ENCODE measurements around the gene PSEN1.
A peak's percentile ranks its signal among the peaks of the same experiment; 100 is the strongest.

PSEN1 gene

DNA sequence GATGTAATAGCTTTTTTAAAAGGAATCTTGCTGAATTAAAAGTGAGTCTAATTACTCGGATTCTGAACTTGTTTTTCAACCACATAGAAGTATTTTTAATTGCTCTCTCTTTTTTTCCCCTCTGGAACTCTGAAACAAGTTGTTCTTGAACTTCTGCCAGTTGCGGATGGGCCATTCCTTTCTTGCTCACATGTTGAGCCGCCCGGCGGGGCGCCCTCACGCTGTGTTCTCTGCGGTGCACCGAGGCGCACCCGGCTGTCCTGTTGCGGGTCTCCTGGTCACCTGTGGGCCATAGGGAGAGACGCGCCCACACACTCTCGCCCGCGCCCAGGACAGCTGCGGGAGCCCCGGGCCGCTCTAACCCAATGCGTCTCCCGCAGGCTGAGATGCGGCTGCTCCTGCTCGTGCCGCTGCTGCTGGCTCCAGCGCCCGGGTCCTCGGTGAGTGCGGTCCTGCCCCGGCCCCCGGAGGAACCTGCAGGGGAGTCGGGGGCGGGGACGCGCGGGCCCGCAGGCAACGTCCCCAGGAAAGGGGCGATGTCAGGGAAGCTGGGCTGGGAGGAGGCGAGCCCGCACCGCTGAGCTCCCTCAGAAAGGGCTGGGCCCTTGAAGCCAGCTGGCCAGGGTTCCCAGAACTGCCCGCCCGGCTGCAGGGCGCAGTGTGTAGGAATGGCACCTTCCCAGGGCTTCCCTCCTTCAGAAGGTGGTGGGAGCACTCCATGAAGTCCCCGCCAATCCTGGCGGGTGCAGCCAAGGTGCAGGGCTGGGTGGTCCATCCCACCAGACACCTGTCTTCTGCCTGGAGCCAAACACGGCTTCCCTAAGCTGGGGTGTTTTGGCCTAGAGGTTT is 103.3 kb downstream of the PSEN1 start:
- no peak for DNase-seq (ENCODE audit: low read depth)

DNA sequence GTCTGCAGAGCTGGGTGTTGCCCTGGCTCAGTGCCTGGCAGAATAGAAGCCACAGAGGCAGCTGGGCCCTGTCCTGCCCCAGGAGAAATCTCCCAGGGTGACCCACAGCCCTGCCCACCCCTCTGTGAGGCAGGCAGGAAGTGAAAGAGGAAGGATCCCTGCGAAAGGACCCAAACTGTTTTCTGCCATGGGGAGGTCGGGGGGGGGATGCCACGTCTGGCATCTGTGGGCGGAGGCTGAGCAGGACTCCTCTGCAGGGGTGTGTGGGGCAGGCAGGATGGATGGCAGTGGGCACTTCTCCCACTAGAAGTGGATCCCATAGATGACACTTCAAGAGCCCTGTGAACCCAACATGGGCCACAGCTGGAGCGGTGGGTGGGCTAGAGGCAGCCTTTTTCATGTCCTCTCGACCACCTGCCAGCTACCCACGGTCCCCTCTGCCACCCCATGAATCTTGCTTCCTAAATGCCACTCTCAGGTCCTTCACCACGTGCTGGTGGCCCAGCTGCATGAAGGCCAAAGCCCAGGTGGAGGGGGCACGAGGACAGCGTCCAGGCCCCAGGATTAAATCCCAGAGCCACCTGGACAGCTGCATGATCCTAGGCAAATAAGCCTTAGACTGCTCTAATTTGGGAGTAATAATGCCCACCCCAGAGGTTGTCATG is 104.6 kb downstream of the PSEN1 start:
- DNase-seq (ENCODE audit: low read depth), result no peak

DNA sequence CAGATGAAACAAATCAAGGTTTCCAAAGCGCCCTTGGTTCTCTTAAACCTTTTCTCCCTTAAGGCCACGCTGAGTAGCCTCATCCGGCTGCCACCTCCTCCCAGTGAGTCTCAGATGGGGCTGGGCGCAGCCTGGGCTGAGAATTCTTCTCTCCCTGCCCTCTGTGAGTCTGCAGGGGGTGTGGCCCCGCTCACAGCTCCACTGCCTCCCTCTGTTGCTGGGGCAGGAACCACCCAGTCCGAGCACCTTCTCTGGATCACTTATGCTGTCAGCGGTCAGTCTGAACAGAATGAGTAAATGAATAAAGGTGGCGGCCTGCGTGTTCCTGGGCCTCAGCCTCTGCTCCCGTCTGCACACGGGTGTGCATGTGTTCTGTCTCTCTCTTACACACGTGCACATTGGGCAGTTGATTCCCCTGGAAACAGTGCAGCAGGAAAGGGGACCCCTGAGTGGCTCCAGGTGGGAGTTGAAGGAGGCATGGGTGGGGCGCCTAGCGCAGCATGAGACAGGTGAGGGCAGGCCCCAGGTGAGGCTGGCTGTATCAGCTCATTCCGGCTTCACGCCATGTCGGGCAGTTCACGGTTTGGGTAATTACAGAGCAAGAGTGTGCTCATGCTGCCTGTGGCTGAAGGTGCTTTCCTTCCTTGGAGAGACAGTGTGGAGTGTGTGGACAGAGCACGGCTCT is 105.3 kb downstream of the PSEN1 start:
- DNase-seq (ENCODE audit: low read depth), result no peak

DNA sequence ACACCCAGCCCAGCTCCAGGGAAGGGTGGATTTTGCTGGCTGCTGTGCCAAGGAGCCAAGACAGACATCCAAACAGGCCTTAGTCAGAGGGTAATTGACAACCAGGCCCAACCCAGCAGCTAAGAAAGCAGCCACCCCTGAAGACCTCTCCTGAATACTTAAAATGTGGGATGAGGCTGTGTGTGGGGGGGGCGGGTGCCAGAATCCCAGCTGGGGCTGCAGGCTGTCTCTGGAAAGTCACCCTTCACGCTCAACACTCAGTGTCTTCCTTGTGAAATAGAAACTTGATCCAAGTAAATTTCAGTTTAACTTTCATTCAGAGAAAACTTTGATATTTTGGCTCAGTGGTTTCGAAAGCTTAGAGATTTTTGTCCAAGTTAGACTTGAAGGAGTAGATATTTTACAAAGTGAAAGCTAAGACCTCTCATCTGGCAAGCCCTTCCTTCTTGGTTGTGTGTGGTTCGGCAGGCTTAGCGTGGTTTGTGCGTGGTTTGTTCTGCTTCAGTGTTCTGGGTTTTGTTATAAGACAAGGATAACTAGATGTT is 106.1 kb downstream of the PSEN1 start:
- no peak for DNase-seq (ENCODE audit: low read depth)

DNA sequence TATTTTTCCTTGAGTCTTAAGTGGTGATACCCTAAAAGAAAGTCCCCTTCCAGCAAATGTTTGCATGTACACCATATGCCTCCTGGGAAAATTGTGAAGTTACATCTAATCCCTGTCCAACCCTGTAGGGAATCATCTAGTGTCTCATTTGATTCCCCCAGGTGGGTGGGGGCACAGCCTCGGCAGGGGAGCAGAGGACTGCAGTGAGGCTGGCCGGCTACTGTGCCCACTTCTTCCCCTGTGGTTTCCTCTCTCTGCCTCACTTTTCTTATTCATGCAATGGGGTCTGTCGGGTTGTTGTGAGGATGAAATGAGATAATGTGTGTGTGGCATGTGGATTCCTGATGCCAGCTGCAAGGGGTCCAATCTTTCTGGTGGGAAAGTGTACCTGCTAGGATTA is 107.0 kb downstream of the PSEN1 start:
- DNase-seq (ENCODE audit: low read depth), result no peak

DNA sequence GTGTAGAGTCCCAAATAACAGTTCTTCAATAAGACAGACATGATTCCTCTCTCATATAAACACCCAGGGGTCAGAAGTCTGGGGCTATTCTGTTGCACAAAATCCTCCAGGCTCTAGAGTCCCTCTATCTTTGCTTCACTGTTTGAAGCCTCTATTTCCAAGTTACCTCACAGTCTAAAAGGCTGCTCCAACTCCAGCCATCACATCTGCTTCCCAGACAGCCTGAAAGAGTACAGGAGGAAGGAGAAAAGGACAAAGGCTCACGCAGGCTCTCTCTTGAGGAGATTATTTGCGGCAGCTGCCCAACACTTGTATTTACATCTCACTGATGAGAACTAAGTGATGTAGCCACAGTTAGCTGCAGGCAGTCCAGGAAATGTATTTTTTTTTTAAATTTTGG is 107.4 kb downstream of the PSEN1 start:
- no peak for DNase-seq (ENCODE audit: low read depth)

DNA sequence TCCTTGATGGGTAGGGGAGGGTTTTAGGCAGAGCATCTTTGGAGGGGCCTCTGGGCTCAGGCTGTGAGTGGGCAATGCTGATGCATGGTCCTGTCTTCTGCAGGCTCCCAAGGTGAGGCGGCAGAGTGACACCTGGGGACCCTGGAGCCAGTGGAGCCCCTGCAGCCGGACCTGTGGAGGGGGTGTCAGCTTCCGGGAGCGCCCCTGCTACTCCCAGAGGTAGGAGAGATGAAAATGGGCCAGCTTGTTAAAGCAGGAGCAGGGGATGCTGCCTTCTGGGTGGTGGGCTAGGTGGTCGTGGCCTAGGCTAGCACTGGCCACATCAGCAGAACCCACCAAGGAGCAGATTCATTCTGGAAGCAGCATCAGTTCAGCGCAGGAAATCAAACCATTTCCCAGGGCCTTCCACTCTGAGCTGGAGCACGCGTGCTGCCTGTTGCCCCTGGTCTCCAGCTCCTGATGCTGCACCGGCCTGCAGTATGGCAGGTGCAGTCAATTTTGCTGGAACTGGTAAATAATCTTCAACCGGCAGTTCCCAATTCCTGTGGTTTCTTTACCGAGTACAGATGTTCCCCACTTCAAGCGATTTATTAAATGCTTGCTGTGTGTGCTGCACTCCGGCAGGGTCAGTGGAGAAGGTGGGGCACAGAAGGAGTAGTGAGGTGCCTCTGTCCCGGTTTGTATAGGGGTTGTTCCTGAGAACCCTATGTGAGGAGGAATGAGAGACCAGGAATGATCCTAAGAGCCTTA is 108.4 kb downstream of the PSEN1 start:
- DNase-seq (ENCODE audit: low read depth), result no peak

DNA sequence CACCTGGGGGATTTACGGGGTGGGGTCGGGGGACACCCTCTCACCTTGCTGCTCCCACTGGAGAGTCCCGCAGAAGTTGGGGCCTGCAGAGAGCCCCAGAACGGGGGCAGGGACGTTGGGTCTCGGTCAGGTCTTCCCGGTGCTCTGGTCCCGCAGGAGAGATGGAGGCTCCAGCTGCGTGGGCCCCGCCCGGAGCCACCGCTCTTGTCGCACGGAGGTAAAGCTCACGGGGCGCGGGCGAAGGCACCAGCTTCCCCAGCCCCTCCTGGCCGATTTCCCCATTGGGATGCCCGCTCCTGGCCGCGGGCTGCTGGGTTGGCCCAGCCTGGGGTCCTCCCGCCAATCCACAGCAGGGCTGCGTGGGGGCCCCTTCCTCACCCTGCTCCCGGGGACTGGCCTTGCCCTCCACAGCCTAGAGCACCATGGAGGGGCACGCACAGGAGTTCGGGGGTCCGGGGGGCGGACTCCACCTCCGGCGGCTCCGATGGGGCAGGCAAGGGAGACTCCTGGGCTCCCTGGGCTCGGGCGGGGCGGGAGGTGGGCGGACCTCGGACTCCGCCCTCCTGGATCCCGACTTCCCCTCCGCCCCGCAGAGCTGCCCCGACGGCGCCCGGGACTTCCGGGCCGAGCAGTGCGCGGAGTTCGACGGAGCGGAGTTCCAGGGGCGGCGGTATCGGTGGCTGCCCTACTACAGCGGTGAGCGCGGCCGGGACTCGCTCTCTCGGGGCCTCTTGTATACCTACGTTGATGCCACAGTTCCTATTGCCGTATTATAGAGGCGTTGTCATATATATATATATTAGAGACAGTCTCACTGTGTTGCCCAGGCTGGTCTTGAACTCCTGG is 109.4 kb downstream of the PSEN1 start:
- peak; percentile 9 for DNase-seq (ENCODE audit: low read depth)

DNA sequence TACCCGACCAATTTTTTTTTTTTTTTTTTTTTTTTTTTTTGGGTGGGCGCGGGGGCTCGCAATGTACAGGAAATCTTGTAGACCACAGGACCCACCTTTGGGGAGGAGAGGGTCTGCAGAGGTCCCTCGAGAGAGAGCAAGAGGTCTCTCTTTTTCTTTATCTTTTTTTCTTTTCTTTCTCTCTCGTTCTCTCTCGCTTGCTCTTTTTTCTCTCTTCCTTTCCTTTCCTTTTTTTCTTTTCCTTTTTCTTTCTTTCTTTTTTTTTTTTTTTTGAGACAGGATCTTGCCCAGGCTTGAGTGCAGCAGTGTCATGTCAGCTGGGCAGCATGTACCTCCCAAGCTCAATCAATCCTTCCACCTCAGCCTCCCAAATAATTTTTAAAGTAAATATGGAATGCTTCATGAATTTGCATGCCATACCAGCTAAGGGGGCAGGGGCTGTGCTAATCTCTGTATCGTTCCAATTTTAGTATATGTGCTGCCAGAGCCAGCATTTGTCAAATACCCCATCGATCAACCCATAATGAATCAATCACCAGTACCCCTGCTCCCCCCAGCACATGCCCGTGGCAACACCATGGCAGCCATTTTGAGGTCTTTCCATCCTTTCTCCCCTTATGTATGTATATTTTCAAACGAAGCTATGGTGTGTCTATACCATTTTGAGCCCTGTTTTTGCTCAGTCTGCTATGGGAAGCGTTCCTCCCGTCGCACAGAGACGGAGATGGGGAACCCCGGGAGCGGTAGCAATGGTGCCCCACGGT is 110.3 kb downstream of the PSEN1 start:
- DNase-seq (ENCODE audit: low read depth), result no peak

DNA sequence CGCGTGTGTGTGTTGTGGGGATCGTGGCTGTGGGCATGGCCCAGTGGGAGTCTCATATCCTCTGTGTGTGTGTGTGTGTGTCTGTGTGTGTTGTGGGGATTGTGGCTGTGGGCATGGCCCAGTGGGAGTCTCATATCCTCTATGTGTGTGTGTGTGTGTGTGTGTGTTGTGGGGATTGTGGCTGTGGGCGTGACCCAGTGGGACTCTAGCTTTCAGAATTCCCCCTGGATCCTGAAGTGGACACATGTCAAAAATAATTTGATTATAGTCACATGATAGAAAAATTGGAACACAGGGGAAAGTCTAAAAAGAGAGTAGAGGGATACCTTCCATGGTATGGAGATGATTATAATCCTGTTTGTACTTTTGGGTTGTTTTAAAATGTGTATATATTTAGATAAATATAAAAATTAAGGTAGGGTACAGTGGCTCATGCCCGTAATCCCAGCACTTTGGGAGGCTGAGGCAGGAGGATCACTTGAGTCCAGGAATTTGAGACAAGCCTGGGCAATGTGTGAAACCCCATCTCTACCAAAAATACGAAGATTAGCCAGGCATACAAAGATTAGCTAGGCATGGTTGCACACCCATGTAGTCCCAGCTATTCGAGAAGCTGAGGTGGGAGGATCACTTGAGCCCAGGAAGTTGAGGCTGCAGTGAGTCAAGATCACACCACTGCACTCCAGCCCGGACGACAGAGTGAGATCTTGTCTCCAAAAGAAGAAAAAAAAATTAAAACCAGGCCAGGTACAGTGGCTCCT is 112.0 kb downstream of the PSEN1 start:
- DNase-seq (ENCODE audit: low read depth), result no peak

DNA sequence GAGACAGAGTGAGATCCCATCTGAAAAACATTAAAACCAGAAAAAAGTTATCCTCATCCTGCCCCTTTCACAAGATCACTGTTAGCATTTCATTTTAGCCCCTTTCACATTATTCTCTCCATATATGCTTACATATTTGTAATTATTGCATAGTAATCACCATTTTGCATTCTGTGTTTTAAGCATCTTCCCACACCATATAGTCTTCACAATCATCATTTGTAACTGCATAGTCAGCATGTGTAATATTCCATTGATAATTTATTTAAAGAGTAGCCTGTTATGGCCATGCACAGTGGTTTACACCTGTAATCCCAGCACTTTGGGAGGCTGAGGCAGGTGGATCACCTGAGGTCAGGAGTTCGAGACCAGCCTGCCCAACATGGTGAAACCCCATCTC is 112.8 kb downstream of the PSEN1 start:
- no peak for DNase-seq (ENCODE audit: low read depth)

DNA sequence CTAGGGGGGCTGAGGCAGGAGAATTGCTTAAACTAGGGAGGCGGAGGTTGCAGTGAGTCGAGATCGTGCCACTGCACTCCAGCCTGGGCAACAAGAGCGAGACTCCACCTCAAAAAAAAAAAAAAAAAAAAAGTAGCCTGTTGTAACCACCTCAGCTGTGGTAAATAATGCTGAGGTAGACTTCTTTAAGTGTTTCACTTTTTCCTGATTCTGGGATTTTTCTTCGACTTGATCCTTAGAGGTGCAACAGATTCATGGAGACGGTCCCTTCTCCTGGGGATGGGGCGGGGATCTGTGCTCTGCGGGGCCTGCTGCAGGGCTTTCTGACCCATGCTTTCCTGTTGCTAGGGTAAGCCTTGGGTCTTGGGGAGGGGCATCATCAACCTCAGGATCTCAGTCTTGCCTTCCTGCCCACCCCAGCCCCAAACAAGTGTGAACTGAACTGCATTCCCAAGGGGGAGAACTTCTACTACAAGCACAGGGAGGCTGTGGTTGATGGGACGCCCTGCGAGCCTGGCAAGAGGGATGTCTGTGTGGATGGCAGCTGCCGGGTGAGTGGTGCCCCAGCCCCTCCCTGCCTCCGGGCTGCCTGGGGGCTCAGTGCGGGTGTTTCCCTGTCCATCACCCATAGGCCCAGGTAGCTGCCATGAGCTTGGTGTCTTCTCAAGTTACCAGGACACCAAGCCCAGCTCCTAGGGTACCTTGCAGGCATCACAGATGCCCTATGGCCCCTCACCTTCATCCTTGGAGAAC is 113.4 kb downstream of the PSEN1 start:
- DNase-seq (ENCODE audit: low read depth), result no peak

DNA sequence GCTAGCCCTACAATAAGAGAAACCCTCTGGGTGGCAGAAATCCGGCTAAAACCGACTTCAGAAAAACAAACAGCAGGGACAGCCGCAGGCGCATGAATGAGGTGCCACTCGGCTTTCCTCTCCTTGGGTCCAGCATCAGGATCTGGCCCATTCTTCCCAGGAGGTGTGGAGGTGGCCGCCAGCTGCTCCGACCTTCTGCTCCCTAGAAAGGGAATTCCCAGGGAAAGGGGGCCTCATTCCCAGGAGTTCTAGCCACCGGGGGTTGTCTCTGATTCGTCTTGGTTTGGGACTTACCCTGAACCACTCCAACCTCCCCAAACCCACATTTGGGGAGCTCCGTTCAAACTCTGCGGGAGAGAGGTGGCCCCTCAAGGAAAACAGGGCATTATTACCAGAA is 114.0 kb downstream of the PSEN1 start:
- DNase-seq (ENCODE audit: low read depth), result no peak

DNA sequence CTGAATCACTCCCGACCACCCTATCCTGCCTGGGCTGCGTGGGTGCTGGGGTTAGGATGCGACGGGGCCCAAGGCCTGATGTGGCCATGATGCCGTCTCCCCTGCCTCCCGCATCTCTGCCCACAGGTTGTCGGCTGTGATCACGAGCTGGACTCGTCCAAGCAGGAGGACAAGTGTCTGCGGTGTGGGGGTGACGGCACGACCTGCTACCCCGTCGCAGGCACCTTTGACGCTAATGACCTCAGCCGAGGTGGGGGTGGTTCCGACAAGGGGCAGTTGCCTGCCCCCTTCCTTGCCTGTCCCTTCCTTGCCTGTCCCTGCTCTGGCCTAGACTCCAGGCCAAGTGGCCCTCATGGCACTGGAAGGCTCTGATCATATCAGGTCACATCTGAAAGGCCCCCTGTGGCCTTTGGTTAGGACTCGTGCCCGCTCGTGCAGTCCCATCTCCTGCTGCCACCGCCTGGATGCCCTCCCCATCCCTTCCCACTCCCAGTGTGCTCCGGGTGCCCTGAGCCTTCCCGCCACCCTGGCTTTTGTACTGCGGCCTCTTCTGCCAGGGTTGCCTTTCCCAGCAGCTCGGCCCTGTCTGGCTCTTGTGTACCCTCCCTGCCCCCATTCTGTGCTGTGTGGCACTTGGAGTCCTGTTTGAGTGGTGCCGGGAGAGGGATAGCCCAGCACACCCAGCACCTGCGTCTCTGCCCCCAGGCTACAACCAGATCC is 114.6 kb downstream of the PSEN1 start:
- no peak for DNase-seq (ENCODE audit: low read depth)

DNA sequence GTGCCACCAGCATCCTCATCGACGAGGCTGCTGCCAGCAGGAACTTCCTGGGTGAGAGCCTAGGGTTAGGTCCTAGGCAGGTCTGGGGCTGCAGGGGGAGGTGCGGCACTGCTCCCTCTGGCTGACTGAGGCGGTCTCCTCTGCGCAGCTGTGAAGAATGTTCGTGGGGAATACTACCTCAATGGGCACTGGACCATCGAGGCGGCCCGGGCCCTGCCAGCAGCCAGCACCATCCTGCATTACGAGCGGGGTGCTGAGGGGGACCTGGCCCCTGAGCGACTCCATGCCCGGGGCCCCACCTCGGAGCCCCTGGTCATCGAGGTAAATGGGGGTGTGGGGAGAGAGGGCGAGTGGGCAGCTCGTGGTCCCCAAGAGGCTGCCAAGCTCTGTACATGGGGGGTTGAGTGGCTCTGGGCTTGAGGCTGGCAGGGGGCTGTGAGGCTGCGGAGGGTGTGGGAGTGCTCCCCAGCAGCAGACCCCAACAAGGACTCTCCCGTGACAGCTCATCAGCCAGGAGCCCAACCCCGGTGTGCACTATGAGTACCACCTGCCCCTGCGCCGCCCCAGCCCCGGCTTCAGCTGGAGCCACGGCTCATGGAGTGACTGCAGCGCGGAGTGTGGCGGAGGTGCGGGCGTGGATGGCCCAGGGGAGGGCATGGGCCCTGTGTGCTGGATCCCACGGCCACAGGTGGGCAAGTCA is 115.4 kb downstream of the PSEN1 start:
- DNase-seq (ENCODE audit: low read depth), result no peak

DNA sequence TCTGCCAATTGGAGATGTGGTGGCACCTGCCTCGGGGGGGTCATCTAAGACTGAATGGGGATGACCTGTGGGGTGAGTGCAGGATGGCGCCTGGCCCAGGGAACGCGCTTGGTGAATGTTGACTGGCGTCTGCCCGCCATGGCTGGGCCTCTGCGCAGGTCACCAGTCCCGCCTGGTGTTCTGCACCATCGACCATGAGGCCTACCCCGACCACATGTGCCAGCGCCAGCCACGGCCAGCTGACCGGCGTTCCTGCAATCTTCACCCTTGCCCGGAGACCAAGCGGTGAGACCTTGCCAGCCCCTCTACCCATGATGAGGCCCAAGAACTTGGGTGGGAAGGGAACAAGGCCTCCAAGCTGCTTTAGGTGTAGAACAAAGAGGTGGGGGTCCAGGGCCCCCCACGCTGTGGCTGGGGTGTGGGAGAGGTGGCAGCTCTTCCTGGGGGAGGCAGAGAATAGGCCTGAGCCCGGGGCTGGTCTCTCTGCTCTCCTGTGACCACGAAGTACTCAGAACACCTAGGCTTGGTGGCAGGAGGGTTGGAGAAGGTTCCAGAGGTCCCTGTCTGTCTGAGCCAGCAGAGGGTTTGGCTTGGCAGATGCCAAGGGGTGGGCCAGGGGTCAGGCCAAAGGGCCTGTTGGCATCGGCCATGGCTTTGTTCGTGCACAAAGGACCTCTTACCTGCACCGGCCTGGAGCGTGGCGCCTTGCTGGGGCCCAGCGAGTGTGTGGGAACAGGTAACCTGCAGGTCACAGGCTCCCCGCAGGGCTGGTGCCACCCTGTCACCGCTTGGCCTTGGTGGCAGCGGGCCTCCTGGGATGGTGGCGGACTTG is 116.4 kb downstream of the PSEN1 start:
- no peak for DNase-seq (ENCODE audit: low read depth)

DNA sequence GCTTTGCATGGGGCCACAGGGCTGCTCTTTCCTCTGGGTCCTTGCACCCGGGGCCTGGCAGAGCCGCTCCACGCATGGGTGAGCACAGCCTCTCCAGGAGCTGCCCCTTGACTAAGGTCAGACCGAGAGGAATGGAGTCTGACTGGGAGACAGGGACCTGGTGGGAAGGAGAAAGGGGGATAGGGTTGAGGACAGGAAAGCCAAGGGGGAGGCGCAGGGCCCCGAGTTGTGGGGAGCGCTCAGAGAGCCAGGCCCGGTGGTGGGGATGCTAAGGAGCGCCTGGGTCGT is 117.0 kb downstream of the PSEN1 start:
- DNase-seq (ENCODE audit: low read depth), result no peak

Data from T follicular helper cell (primary cell).